Measurements from ENCODE around the gene ATP2B3. TPM values are rescaled to one million over a fixed set of nuclear protein-coding genes. Genes with fewer than 3 reads are reported as not detected.

ATP2B3 gene
- under 1 TPM; under 0.01 to 0.33 (median 0.21) TPM for total RNA-seq

GRCh38 chrX:153517423-153517822 lies at the start of gene ATP2B3:
ATP2B3 (plus strand) TSS chrX:153517642; CDS start chrX:153536248, 18,606 bp downstream.
- H3K4me3 ChIP-seq: no peak within 1 kb of the TSS
- no peaks in the 10 kb centered on the region for H3K36me3 ChIP-seq
- TF ChIP-seq POLR2AphosphoS5 (IDR thresholded peaks at IDR 0.05) (no peak), POLR2A (IDR thresholded peaks at IDR 0.05; ENCODE audit: low read depth) (no peak), EP300 (IDR thresholded peaks at IDR 0.05) (no peak), CTCF (IDR thresholded peaks at IDR 0.05) (no peak)
- H3K27ac ChIP-seq (replicated peaks in 1 of 4): no peak within 1 kb of the TSS
- peaks cover 0 to 16% (median 8%) of the 10 kb centered on the region in 4 donors for H3K4me1 ChIP-seq
- WGBS: 20% methylated on average over 5 of the region's 50 CpGs
- H3K9me3 ChIP-seq: no peaks in the 10 kb centered on the region
- no peak for DNase-seq (ENCODE audit: extremely low spot score)
- H3K27me3 ChIP-seq: peaks cover 0 to 53% (median 14%) of the 10 kb centered on the region in 4 donors
- intact Hi-C loops (cut with DNase I): no loop called here

DNA sequence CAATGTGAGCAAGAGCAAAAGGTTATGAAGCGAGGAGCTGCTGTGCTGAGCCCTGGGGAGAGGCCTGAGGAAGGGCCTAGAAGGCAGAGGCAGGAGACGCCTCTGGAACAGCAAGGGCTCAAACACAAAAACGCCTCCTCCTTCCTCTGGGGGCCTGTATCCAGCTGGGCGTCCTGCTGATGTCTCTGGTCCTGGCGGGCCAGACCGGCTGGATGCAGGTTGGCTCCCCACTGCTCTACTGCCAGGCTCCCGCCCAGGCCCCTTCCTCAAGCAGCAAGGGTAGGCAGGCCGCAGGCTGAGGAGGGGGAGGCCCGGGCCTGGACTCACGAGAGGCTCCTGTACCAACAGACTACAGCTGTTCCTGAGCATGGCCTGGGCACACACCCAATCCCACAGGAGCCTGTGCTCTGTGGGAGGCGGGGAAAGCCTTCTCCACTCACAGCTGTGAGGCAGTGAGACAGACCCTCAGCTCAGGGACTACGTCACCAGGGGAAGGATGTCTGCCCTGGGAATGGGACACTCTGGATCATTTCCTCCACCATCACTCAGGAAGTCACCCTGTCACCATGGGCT lies 49.3 kb upstream of the ATP2B3 start:
- no peak for DNase-seq (ENCODE audit: extremely low spot score)
- TF ChIP-seq EP300 (IDR thresholded peaks at IDR 0.05) (no peak), CTCF (IDR thresholded peaks at IDR 0.05) (no peak), POLR2A (IDR thresholded peaks at IDR 0.05; ENCODE audit: low read depth) (no peak), POLR2AphosphoS5 (IDR thresholded peaks at IDR 0.05) (no peak)
- WGBS: 85% methylated on average over 4 of the region's 12 CpGs

GRCh38 chrX:153469811-153470410 lies 47.5 kb upstream of the ATP2B3 start:
- intact Hi-C loops (cut with DNase I): loop anchor here (2.0 kb wide), 1 partner anchor 37 kb away; no protein-coding TSS in a partner anchor

More for the DNA sequence above, 49.3 kb upstream of the ATP2B3 start:
- Histone ChIP-seq H3K4me1 (peaks cover 8 to 25% (median 20%) of the 10 kb centered on the region in 4 donors), H3K9me3 (no peaks in the 10 kb centered on the region), H3K36me3 (peaks cover 0 to 23% (median 7%) of the 10 kb centered on the region in 4 donors), H3K4me3 (no peak overlapping the region), H3K27me3 (no peaks in the 10 kb centered on the region), H3K27ac (replicated peaks in 1 of 4) (peak overlapping the region in 1 of 4 donors; percentile 30)
- intact Hi-C loops (cut with DNase I): no loop called here

More at GRCh38 chrX:153469811-153470410, 47.5 kb upstream of the ATP2B3 start:
- no peaks in the 10 kb centered on the region for H3K9me3 ChIP-seq
- DNase-seq (ENCODE audit: extremely low spot score): no peak
- peaks cover 9 to 31% (median 27%) of the 10 kb centered on the region in 4 donors for H3K4me1 ChIP-seq
- peak overlapping the region; percentile 66 to 87 (median 72) for H3K27ac ChIP-seq (replicated peaks in 1 of 4)
- H3K27me3 ChIP-seq: no peaks in the 10 kb centered on the region
- TF ChIP-seq CTCF (IDR thresholded peaks at IDR 0.05) (peak in 1 of 3 experiments; percentile 25), POLR2A (IDR thresholded peaks at IDR 0.05; ENCODE audit: low read depth) (no peak), POLR2AphosphoS5 (IDR thresholded peaks at IDR 0.05) (no peak)
- peaks cover 0 to 10% (median 0%) of the 10 kb centered on the region in 4 donors for H3K36me3 ChIP-seq
- peak overlapping the region; percentile 66 to 75 (median 68) for H3K4me3 ChIP-seq
- WGBS: 15% methylated on average over 7 of the region's 32 CpGs
